GM18867 (cell line): ENCODE measurements around the gene GLB1L.
"Not testable (repeated sequence)": the region's sequence is repeated elsewhere in the genome, so short reads cannot be mapped to it uniquely, and the experiment has no call there.

Experiments used
- ATAC-seq: cut with Tn5 transposase; IDR thresholded peaks from one replicate; pipeline ENCODE4 v1.9.1; 2021; ENCODE audit warnings: mild to moderate bottlenecking, moderate library complexity; ENCODE audit not compliant: unreplicated experiment

Gene GLB1L

GRCh38 chr2:219245148-219245898 is at the start of gene GLB1L, which contains the start of gene STK16:
TSS of gene GLB1L (minus strand) at chr2:219245444. CDS start at chr2:219243573, 1,871 bp downstream.
TSS of gene STK16 (plus strand) at chr2:219245479. CDS start at chr2:219246000, 521 bp downstream.
- ATAC-seq, result peak; percentile 81

- peak; percentile 86 for ATAC-seq
Observed at GRCh38 chr2:219294356-219295351, 49.4 kb upstream of the GLB1L start.

- ATAC-seq, result no peak
Observed at GRCh38 chr2:219293736-219294231, 48.5 kb upstream of the GLB1L start.

- no peak for ATAC-seq
Observed at GRCh38 chr2:219292616-219293015, 47.4 kb upstream of the GLB1L start.

GRCh38 chr2:219291910-219292490 is 46.8 kb upstream of the GLB1L start:
- ATAC-seq, result no peak

GRCh38 chr2:219291394-219291793 is 46.1 kb upstream of the GLB1L start:
- ATAC-seq, result no peak

GRCh38 chr2:219290381-219291171 is 45.3 kb upstream of the GLB1L start:
- no peak for ATAC-seq

GRCh38 chr2:219289537-219290361 is 44.5 kb upstream of the GLB1L start:
- no peak for ATAC-seq

- no peak for ATAC-seq
Observed at GRCh38 chr2:219289195-219289536, 43.9 kb upstream of the GLB1L start.

- ATAC-seq, result no peak
Observed at GRCh38 chr2:219287580-219288265, 42.5 kb upstream of the GLB1L start.

- not testable (repeated sequence) for ATAC-seq
Observed at GRCh38 chr2:219287116-219287440, 41.8 kb upstream of the GLB1L start.

GRCh38 chr2:219286436-219287115 is 41.3 kb upstream of the GLB1L start:
- no peak for ATAC-seq

GRCh38 chr2:219285894-219286425 is 40.7 kb upstream of the GLB1L start:
- no peak for ATAC-seq

- ATAC-seq, result no peak
Observed at GRCh38 chr2:219285373-219285735, 40.1 kb upstream of the GLB1L start.

- no peak for ATAC-seq
Observed at GRCh38 chr2:219284501-219285372, 39.5 kb upstream of the GLB1L start.

- ATAC-seq, result no peak
Observed at GRCh38 chr2:219282943-219283581, 37.8 kb upstream of the GLB1L start.

- ATAC-seq, result no peak
Observed at GRCh38 chr2:219282375-219282774, 37.1 kb upstream of the GLB1L start.
